Effector memory CD8-positive, alpha-beta T cell (primary cell): ENCODE data around the gene OGT.
A peak's percentile ranks its signal among the peaks of the same experiment; 100 is the strongest.
"Not testable (repeated sequence)": the region's sequence is repeated elsewhere in the genome, so short reads cannot be mapped to it uniquely, and the experiment has no call there.

Experiments
- ATAC-seq: fragments of 150-1000 bp; cut with Tn5 transposase; replicated peaks from 2 replicates; pipeline ENCODE4 v1.10.0; 2021; ENCODE audit warnings: mild to moderate bottlenecking, moderate library complexity
- DNase-seq, 3 experiments: peaks; one replicate each; pipeline ENCODE4 v3.0.0; 2021
- H3K27ac Mint-ChIP-seq, 2 donors: one replicate each; pipeline ENCODE4 v1.8.0; 2022; ENCODE audit warnings: mild to moderate bottlenecking in 2 of 2, mixed read lengths in 2 of 2, moderate library complexity in 2 of 2
- H3K27me3 Mint-ChIP-seq, 2 donors: one replicate each; pipeline ENCODE4 v1.8.0; 2022; ENCODE audit warnings: mixed read lengths in 2 of 2
- H3K36me3 Mint-ChIP-seq: one replicate; pipeline ENCODE4 v1.8.0; 2022; ENCODE audit warnings: mild to moderate bottlenecking, moderate library complexity, mixed read lengths; ENCODE audit not compliant: insufficient read depth
- H3K4me1 Mint-ChIP-seq, 2 donors: one replicate each; pipeline ENCODE4 v1.8.0; 2022; ENCODE audit warnings: low read depth in 2 of 2, mixed read lengths in 2 of 2
- H3K4me3 Mint-ChIP-seq, 2 donors: one replicate each; pipeline ENCODE4 v1.8.0; 2022; ENCODE audit warnings: mild to moderate bottlenecking in 2 of 2, mixed read lengths in 2 of 2, moderate library complexity in 2 of 2
- H3K9me3 Mint-ChIP-seq, 2 donors: one replicate each; pipeline ENCODE4 v1.8.0; 2022; ENCODE audit warnings: mixed read lengths in 2 of 2

The OGT gene

GRCh38 chrX:71545364-71545763 lies 12.5 kb downstream of the OGT start:
- Mint-ChIP-seq H3K9me3 (no peaks in the 10 kb centered on the region), H3K4me1 (peaks cover 22 to 43% of the 10 kb centered on the region in 2 donors), H3K36me3 (peaks cover 88% of the 10 kb centered on the region), H3K27me3 (no peaks in the 10 kb centered on the region), H3K4me3 (no peak overlapping the region), H3K27ac (peak overlapping the region; percentile 76 to 85)
- DNase-seq (no peak), ATAC-seq (no peak)

GRCh38 chrX:71546879-71547278 lies 14.0 kb downstream of the OGT start:
- no peak for ATAC-seq
- no peak for DNase-seq
- no peaks in the 10 kb centered on the region for H3K27me3 Mint-ChIP-seq
- peak overlapping the region in 1 of 2 donors; percentile 14 for H3K27ac Mint-ChIP-seq
- peaks cover 85% of the 10 kb centered on the region for H3K36me3 Mint-ChIP-seq
- no peak overlapping the region for H3K4me3 Mint-ChIP-seq
- peaks cover 15 to 37% of the 10 kb centered on the region in 2 donors for H3K4me1 Mint-ChIP-seq
- no peaks in the 10 kb centered on the region for H3K9me3 Mint-ChIP-seq

GRCh38 chrX:71547339-71547738 lies 14.4 kb downstream of the OGT start:
- Mint-ChIP-seq H3K27ac (peak overlapping the region in 1 of 2 donors; percentile 14), H3K9me3 (no peaks in the 10 kb centered on the region), H3K4me3 (no peak overlapping the region), H3K4me1 (peaks cover 15 to 32% of the 10 kb centered on the region in 2 donors), H3K27me3 (no peaks in the 10 kb centered on the region), H3K36me3 (peaks cover 85% of the 10 kb centered on the region)
- no peak for ATAC-seq
- DNase-seq = no peak

- Mint-ChIP-seq H3K4me3 (no peak overlapping the region), H3K9me3 (no peaks in the 10 kb centered on the region), H3K27me3 (no peaks in the 10 kb centered on the region), H3K4me1 (peaks cover 8 to 21% of the 10 kb centered on the region in 2 donors), H3K27ac (no peak overlapping the region), H3K36me3 (peaks cover 92% of the 10 kb centered on the region)
- DNase-seq (no peak), ATAC-seq (no peak)
These were observed 17.1 kb downstream of the OGT start for GRCh38 chrX:71549986-71550385.

- Mint-ChIP-seq H3K4me3 (no peak overlapping the region), H3K27me3 (no peaks in the 10 kb centered on the region), H3K9me3 (no peaks in the 10 kb centered on the region), H3K4me1 (peaks cover 6 to 16% of the 10 kb centered on the region in 2 donors), H3K36me3 (peaks cover 92% of the 10 kb centered on the region), H3K27ac (no peak overlapping the region)
- ATAC-seq (no peak), DNase-seq (no peak)
These were observed 17.7 kb downstream of the OGT start for GRCh38 chrX:71550578-71550977.

GRCh38 chrX:71556036-71556435 lies 23.1 kb downstream of the OGT start:
- ATAC-seq = no peak
- Mint-ChIP-seq H3K27ac (peak overlapping the region; percentile 53 to 77), H3K9me3 (no peaks in the 10 kb centered on the region), H3K27me3 (no peaks in the 10 kb centered on the region), H3K36me3 (peaks cover 91% of the 10 kb centered on the region), H3K4me1 (peaks cover 0 to 7% of the 10 kb centered on the region in 2 donors), H3K4me3 (no peak overlapping the region)
- DNase-seq = no peak

GRCh38 chrX:71558920-71559319 lies 26.0 kb downstream of the OGT start:
- H3K4me1 Mint-ChIP-seq = peaks cover 4 to 6% of the 10 kb centered on the region in 2 donors
- H3K4me3 Mint-ChIP-seq = no peak overlapping the region
- no peak for DNase-seq
- ATAC-seq = no peak
- H3K27me3 Mint-ChIP-seq = no peaks in the 10 kb centered on the region
- no peaks in the 10 kb centered on the region for H3K9me3 Mint-ChIP-seq
- H3K27ac Mint-ChIP-seq = no peak overlapping the region
- H3K36me3 Mint-ChIP-seq = peaks cover 92% of the 10 kb centered on the region

- not testable (repeated sequence) for H3K4me1 Mint-ChIP-seq, H3K27me3 Mint-ChIP-seq, ATAC-seq, H3K27ac Mint-ChIP-seq, H3K4me3 Mint-ChIP-seq, DNase-seq, H3K9me3 Mint-ChIP-seq
- peaks cover 92% of the 10 kb centered on the region for H3K36me3 Mint-ChIP-seq
These were observed 26.9 kb downstream of the OGT start for GRCh38 chrX:71559773-71560172.

GRCh38 chrX:71563921-71564320 lies 31.0 kb downstream of the OGT start:
- Mint-ChIP-seq H3K4me1 (peaks cover 6 to 15% of the 10 kb centered on the region in 2 donors), H3K27ac (peak overlapping the region; percentile 51 to 71), H3K4me3 (no peak overlapping the region), H3K9me3 (no peaks in the 10 kb centered on the region), H3K36me3 (peaks cover 100% of the 10 kb centered on the region), H3K27me3 (no peaks in the 10 kb centered on the region)
- no peak for DNase-seq
- ATAC-seq = peak; percentile 35

- Mint-ChIP-seq H3K4me3 (no peak overlapping the region), H3K9me3 (no peaks in the 10 kb centered on the region), H3K4me1 (peaks cover 6 to 15% of the 10 kb centered on the region in 2 donors), H3K36me3 (peaks cover 100% of the 10 kb centered on the region), H3K27ac (peak overlapping the region; percentile 23 to 52), H3K27me3 (no peaks in the 10 kb centered on the region)
- DNase-seq (no peak), ATAC-seq (no peak)
These were observed 32.7 kb downstream of the OGT start for GRCh38 chrX:71565474-71566041.

- Mint-ChIP-seq H3K27ac (peak overlapping the region in 1 of 2 donors; percentile 60), H3K36me3 (peaks cover 97% of the 10 kb centered on the region)
- not testable (repeated sequence) for H3K4me3 Mint-ChIP-seq, ATAC-seq, H3K4me1 Mint-ChIP-seq, H3K27me3 Mint-ChIP-seq, H3K9me3 Mint-ChIP-seq, DNase-seq
These were observed 38.5 kb downstream of the OGT start for GRCh38 chrX:71571390-71571789.

- peaks cover 1 to 4% of the 10 kb centered on the region in 2 donors for H3K4me1 Mint-ChIP-seq
- H3K27ac Mint-ChIP-seq = no peak overlapping the region
- no peaks in the 10 kb centered on the region for H3K9me3 Mint-ChIP-seq
- no peaks in the 10 kb centered on the region for H3K27me3 Mint-ChIP-seq
- peaks cover 80% of the 10 kb centered on the region for H3K36me3 Mint-ChIP-seq
- DNase-seq (no peak), ATAC-seq (no peak)
- H3K4me3 Mint-ChIP-seq = no peak overlapping the region
These were observed 40.7 kb downstream of the OGT start for GRCh38 chrX:71573590-71573989.

- peaks cover 51% of the 10 kb centered on the region for H3K36me3 Mint-ChIP-seq
- DNase-seq (no peak), ATAC-seq (no peak)
- peak overlapping the region in 1 of 2 donors; percentile 80 for H3K27ac Mint-ChIP-seq
- no peak overlapping the region for H3K4me3 Mint-ChIP-seq
- H3K9me3 Mint-ChIP-seq = no peaks in the 10 kb centered on the region
- peaks cover 0 to 2% of the 10 kb centered on the region in 2 donors for H3K4me1 Mint-ChIP-seq
- H3K27me3 Mint-ChIP-seq = no peaks in the 10 kb centered on the region
These were observed 44.8 kb downstream of the OGT start for GRCh38 chrX:71577682-71578081.

- Mint-ChIP-seq H3K36me3 (peaks cover 45% of the 10 kb centered on the region), H3K4me3 (no peak within 1 kb of the TSS), H3K4me1 (peaks cover 0 to 3% of the 10 kb centered on the region in 2 donors), H3K27ac (peak within 1 kb of the TSS; percentile 80 to 90), H3K27me3 (no peaks in the 10 kb centered on the region), H3K9me3 (no peaks in the 10 kb centered on the region)
- peak; percentile 27 for ATAC-seq
- no peak for DNase-seq
These were observed 45.6 kb downstream of the OGT start, which contains the start of gene GCNA for GRCh38 chrX:71578253-71579135. Gene GCNA, plus strand, starts transcription at chrX:71578437. Its CDS starts 2,385 bp downstream, at chrX:71580822.
